Mammary epithelial cell (primary cell): Measurements from ENCODE around the gene EXOC3L1.

ENCODE experiments used
- CTCF ChIP-seq, 2 donors: IDR thresholded peaks in 1 of 2; conservative IDR thresholded peaks in 1 of 2; 2 replicates each; pipeline ENCODE4 v1.5.1; 2011 to 2012; ENCODE audit warnings: inconsistent platforms in 2 of 2, low read length in 2 of 2, mild to moderate bottlenecking in 2 of 2, control low read depth in 1 of 2, low read depth in 1 of 2; ENCODE audit not compliant: insufficient read depth in 1 of 2; ENCODE audit errors: extremely low read depth in 1 of 2
- EZH2 ChIP-seq: IDR thresholded peaks from 2 replicates; pipeline ENCODE4 v1.6.1; 2012; ENCODE audit warnings: low read length, inconsistent platforms, borderline replicate concordance

- no peak for TF ChIP-seq CTCF (conservative IDR thresholded peaks at IDR 0.05 in 1 of 2, IDR thresholded peaks at IDR 0.05 in 1 of 2; ENCODE audit: extremely low read depth in 1 of 2, insufficient read depth in 1 of 2, low read depth in 1 of 2, low read length in 2 of 2)
- TF ChIP-seq EZH2, result no peak
These were observed 1.1 kb downstream of the EXOC3L1 start for GRCh38 chr16:67188798-67189197.
